Stimulated activated CD8-positive, alpha-beta memory T cell treated with anti-CD3 and anti-CD28 coated beads, Interleukin-2, amount 100 ng/mL, for 1 hour (primary cell): Measurements from ENCODE around the gene ATP6V0A4.
"Not testable (repeated sequence)": the region's sequence is repeated elsewhere in the genome, so short reads cannot be mapped to it uniquely, and the experiment has no call there.

Experiments
- DNase-seq, 2 donors: peaks; one replicate each; pipeline ENCODE4 v3.0.0-alpha.2; 2020; ENCODE audit warnings: low read depth in 2 of 2

ATP6V0A4 gene

GRCh38 chr7:138700857-138701536 lies 97.0 kb downstream of the ATP6V0A4 start, which contains the start of gene SVOPL:
Gene SVOPL (minus strand): TSS chr7:138701362. CDS start chr7:138679045, 22,317 bp downstream.
- no peak for DNase-seq

GRCh38 chr7:138699661-138700060 lies 98.3 kb downstream of the ATP6V0A4 start:
- DNase-seq: no peak

- no peak for DNase-seq
Measured at GRCh38 chr7:138698281-138698680, 99.7 kb downstream of the ATP6V0A4 start.

GRCh38 chr7:138697535-138698182 lies 100.3 kb downstream of the ATP6V0A4 start:
- DNase-seq: no peak

- DNase-seq: not testable (repeated sequence)
Measured at GRCh38 chr7:138695776-138696175, 102.2 kb downstream of the ATP6V0A4 start.

- DNase-seq: no peak
Measured at GRCh38 chr7:138695106-138695505, 102.9 kb downstream of the ATP6V0A4 start.

- DNase-seq: no peak
Measured at GRCh38 chr7:138691178-138691577, 106.8 kb downstream of the ATP6V0A4 start.

- DNase-seq: no peak
Measured at GRCh38 chr7:138690495-138690894, 107.5 kb downstream of the ATP6V0A4 start.

- not testable (repeated sequence) for DNase-seq
Measured at GRCh38 chr7:138688037-138688436, 110.0 kb downstream of the ATP6V0A4 start.

- no peak for DNase-seq
Measured at GRCh38 chr7:138684340-138684739, 113.7 kb downstream of the ATP6V0A4 start.

GRCh38 chr7:138679793-138680192 lies 118.2 kb downstream of the ATP6V0A4 start:
- no peak for DNase-seq

- DNase-seq: no peak
Measured at GRCh38 chr7:138670594-138670993, 127.4 kb downstream of the ATP6V0A4 start.

- no peak for DNase-seq
Measured at GRCh38 chr7:138669364-138669763, 128.6 kb downstream of the ATP6V0A4 start.

- DNase-seq: no peak
Measured at GRCh38 chr7:138668946-138669345, 129.1 kb downstream of the ATP6V0A4 start.

- DNase-seq: no peak
Measured at GRCh38 chr7:138668229-138668596, 129.8 kb downstream of the ATP6V0A4 start.

- DNase-seq: no peak
Measured at GRCh38 chr7:138667535-138668228, 130.3 kb downstream of the ATP6V0A4 start.

GRCh38 chr7:138666385-138666784 lies 131.6 kb downstream of the ATP6V0A4 start:
- no peak for DNase-seq

- DNase-seq: no peak
Measured at GRCh38 chr7:138665669-138666140, 132.3 kb downstream of the ATP6V0A4 start.

- DNase-seq: no peak
Measured at GRCh38 chr7:138665249-138665648, 132.7 kb downstream of the ATP6V0A4 start.

- no peak for DNase-seq
Measured at GRCh38 chr7:138663725-138664710, 134.0 kb downstream of the ATP6V0A4 start.

GRCh38 chr7:138662991-138663320 lies 135.0 kb downstream of the ATP6V0A4 start:
- no peak for DNase-seq
